HG03025 (cell line): Measurements from ENCODE around the gene IL27RA.

Experiments
- ATAC-seq: cut with Tn5 transposase; IDR thresholded peaks from one replicate; pipeline ENCODE4 v1.9.1; 2021; ENCODE audit warnings: mild to moderate bottlenecking, moderate library complexity; ENCODE audit not compliant: unreplicated experiment, low FRiP score

IL27RA gene

DNA sequence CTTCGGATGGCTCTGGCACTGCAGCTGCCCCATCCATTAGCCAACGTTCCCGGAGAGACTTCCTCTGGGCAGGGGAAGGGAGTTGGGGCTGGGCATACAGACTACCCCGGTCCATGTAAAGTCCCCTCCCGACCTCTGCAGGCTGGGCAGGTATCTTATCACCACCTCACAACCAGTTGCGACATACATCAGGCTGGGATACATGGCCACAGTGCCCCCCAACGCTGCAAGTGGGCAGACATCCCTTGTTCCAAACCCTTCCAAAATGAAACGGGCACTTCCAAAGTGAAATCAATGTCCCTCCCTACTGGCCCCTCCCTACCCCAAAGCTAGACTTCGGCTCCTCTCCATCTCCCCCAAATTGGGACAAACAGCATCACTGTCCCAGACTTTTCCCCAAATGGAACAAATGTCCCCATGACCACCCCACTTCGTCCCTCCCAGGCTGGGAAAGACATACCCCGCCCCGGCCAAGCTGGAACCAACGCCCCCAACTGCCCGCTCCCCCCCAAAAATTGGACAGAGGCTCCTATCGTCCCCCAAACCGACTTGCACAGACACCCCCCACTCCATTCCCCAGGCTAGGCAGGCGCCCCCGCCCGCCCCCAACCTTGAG is 25.3 kb downstream of the IL27RA start:
- ATAC-seq = no peak

DNA sequence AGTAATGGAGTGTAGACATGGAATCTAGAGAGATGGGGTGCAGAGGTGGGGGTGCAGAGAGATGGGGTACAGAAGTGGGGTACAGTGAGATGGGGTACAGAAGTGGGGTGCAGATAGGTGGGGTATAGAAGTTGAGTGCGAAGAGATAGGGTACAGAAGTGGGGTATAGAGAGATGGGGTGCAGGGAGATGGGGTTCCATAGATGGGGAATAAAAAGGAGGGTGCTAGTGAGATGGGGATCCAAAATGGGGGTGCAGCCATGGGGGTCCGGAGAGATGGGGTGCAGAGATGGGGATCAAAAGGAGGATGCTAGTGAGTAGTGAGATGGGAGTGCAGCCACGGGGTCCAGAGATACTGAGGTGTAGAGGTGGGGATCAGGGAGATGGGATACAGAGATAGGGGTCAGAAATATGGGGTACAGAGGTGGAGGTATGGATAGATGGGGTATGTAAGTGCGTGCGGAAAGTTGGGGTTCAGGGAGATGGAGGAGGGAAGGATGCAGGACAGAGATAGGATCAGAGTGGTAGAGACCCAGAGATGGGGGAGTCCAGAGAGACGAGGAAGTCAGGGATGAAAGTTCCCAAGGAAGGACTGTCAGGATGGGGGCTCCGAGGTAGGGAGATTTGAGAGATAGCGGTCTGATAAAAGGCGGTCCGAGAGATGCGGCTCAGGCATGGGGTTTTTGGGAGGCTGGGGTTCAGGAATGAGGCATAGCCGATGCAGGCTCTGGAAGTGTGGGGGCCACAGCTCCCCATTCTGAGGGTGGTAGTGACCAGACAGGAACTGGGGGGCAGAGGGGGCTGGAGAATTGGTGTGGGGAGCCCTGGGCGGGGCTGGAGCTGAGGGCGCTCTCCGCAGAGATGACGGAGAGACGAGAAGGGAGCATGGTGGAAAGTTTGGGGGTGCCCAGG is 26.9 kb downstream of the IL27RA start:
- ATAC-seq = no peak

DNA sequence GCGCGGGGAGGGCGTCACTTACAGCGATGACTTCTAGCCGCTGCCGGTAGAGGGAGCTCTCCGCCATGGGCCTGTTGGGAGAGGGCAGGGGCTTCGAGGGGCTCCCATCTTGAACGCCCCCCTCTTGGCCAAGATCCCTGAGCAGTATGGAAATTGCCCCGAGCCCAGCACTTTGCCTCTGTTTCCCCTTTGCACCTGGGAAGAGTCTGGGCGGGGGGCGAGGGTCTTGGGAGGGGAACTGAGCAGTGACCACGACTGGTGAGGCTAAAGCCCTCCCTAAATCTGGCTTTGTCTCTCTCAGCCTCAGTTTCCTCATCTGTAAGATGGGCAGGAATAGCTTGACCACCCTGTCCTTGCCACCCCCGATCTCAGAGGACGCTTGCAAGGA is 27.5 kb downstream of the IL27RA start:
- ATAC-seq = no peak

DNA sequence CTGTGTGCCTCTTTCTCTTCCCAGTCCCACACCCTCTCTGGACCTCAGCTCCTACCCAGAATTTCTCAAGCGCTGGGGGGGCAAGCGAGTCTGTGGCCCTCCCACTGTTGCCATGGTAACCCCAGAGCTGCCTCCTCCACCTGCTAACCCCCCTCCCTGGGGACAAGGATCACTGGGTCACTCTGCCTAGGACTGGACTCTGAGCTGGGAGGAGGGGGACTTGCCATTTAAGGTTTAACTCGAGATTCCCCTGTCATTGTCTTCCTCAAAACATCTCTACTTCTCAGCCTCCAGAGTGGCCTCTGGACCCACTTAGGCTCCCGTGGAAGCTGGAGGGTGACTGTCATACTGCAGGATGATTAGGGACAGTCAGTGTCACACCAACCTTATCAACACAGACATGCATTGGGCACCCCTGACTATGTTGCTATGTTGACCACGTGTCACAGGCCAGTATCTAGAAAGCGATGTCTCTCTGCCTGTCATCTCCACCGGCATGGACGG is 28.1 kb downstream of the IL27RA start:
- no peak for ATAC-seq

DNA sequence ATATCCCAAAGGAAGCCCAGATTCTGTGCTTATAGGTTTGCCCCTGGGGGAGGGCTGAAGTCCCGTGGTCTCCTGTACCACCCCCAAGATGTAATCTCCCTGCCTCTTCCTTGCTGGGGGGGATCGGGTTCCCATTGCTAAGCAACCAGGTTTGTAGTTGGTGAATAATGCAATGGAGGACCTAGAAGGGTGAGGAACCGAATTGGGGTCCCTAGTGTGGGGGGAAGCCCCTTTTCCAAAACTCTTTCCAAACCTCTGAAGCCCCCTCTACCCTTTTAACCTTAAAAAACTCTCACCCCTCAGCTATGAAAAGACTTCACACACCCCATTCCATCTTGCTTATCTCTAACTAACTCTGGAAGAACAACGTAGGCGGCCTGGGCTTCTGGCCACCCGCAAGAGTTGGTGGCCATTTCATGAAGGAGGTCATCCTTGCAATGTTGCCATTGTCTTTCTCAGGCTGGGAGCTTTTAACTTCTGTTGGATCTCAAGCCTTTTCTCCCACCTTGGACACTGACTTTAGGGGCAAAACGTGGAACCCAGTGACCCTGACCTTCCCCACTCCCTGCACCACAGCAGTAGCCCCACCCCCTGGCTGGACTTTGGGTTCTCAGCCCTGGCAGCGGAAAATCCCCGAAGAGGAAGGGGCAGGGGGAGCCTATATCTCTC is 29.7 kb downstream of the IL27RA start:
- ATAC-seq = no peak

DNA sequence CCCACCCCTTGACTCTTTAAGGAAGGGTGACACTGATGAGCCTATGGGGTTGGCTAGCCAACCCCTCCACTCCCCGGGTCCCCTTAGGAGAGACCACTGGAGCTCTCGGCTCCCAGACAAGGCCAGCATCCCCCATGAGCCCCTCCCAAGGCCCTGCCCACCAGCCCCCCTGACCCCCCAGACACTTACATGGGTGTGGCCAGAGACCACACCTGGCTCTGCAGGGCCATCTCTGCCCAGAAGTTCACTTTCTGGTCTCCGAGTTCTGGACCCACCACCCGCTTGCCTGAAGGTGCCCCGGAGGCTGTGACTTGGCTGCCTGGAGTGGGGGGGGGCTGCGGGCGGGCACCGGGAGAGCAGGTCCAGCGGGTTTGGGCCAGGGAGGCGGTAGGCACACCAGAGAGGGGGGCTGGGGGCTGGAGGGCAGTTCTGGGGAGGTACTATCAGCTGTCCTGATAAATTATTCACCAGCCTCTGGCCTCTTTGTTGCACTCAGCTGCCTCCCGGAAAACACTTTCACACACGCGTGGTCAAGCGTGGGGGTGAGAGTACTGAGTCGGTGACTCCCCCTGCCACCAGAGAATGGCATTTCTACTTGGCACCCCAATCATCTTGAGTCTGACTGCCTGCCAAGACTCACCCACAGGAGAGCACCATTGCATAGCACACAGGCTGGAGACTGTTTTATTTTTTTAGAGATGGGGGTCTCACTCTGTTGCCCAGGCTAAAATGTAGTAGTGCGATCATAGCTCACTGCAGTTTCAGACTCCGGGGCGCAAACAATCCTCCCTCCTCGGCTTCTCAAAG is 30.4 kb downstream of the IL27RA start, which contains the start of gene PALM3:
Gene PALM3, minus strand, starts transcription at position 326 of the 807 bp plus-strand sequence. Its CDS starts 96 bp downstream, at position 230.
- ATAC-seq = no peak

DNA sequence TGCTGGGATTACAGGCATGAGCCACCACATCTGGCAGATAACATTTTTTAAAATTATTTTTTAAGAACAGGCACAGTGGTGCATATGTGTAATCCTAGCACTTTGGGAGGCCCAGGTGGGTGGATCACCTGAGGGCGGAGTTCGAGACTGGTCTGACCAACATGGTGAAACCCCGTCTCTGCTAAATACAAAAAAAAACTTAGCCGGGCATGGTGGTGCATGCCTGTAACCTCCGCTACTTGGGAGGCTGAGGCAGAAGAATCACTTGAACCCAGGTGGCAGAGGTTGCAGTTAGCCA is 30.9 kb downstream of the IL27RA start:
- no peak for ATAC-seq

GRCh38 chr19:14063105-14063504 is 31.5 kb downstream of the IL27RA start:
- ATAC-seq = no peak

DNA sequence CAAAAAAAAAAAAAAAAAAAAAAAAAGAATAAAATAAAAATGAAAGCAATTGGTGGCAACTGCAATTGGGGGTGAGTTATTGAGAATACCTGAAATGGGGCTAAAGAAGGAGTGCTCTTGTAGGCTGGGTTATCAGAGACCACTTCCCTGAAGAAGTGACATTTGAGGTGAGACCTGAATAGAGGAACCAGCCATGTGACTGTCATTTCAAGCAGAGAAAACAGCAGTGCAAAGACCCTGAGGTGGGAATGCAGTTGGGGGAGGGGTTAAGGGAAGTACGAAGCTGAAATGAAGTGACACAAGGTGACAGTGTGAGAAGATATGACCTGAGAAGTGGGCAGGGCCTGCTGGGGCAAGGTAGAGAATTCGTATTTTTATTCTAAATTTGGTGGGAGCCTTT is 34.6 kb downstream of the IL27RA start:
- no peak for ATAC-seq

- no peak for ATAC-seq
Observed at GRCh38 chr19:14070268-14071050, 38.9 kb downstream of the IL27RA start.

DNA sequence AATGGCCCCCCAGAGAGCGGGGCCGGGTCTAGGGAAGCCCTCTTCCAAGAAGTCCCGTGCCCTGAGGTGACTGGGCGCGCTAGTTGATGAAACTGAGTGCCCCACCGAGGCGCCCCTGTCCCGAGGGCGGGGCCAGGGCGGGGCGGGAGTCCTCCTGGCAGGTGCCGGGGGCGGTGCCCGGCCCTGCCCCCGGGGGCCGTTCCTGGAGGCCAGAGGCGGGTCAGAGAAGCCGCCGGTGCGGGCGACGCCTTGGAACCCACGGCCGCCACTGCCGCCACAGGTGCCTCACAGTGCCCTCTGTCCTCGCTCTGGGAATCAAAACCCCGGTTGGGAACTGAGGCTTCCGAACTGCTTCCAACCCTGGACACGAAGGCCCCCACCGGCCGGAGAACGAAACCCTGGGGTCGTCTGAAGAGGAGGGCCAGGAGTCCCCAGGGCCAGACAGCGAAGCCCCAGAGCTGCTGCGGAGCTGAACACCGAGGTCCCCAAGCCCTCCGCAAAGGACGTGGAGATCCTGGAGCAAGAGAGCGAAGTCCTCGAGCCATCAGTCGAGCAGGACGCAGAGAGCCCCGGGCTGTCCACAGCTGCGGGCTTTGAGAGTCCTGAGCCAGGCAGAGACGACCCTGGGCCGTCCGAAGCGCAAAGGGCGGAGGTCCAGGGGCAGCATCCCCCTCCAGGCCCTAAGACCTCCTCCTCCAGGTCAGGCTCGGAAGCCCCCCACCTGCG is 41.1 kb downstream of the IL27RA start, which contains the start of gene MISP3:
Gene MISP3, plus strand, starts transcription at position 252 of the 726 bp plus-strand sequence. CDS start 524 bp downstream, outside the sequence.
- no peak for ATAC-seq

GRCh38 chr19:14073261-14073924 is 41.8 kb downstream of the IL27RA start:
- no peak for ATAC-seq

GRCh38 chr19:14073925-14074838 is 42.6 kb downstream of the IL27RA start:
- ATAC-seq = no peak

DNA sequence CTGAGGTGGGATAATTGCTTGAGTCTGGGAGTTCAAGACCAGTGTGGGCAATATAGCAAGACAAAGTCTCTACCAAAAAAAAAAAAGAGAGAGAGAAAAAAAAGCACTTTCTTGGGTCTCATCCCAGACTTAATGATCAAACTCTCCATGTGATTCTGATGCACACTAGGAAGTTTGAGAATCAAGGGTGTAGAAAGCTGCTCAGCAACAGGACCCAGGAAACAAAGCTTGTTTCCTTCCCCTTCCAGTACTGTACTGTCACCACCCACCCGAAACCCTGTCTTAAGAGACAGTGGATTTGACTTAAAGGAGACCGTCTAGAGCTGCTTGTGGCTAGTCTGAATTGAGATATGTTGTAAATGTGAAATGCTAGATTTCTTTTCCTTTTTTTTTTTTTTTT is 46.8 kb downstream of the IL27RA start:
- no peak for ATAC-seq

DNA sequence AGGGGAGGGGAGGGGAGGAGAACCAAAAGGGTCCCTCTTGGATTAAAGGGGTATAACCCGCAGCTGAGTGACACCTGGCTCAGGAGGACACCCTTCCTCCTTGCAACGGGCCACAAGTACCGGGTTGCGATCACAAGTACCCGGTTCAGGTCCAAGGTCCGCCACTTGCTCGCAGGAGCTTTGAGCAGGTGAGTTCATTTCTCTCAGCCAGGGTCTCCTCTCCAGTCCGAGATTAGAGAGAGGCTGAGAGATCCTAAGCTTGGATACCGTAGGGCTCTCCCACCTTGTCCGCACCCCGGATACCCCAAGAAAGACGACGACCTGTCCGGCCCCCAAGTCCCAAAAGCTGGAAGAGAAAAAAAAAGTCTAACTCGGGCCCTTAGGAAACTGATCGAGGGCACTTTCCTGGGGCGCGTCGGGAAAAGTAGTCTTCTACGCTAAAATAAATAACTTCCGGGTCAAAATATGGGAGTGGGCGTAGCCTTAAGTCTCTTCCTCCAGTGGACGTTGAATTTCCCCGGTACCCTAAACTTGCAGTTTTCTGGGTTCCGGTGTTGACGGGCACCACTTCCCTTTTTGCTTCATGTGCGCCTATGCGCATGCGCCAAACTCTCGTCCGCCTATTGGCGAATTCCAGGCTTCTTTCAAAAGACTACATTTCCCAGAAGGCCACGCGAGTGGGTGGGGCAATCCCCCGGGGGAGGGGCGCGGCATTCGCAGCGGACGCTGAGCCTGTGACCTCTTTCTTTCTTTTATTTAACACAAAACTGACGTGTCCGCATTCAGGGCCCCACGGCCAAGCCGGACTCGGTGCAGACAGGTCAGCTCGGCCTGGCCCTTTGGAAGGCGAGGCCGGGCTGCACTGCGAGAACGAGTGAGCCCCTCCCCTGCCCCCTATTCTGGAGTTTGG is 49.6 kb downstream of the IL27RA start:
- ATAC-seq = peak; percentile 84
